CD4-positive, alpha-beta memory T cell (primary cell): ENCODE results near the gene DNM2. TPM values are rescaled to one million over a fixed set of nuclear protein-coding genes. Genes with fewer than 3 reads are reported as not detected.
"Not testable (repeated sequence)": the region's sequence is repeated elsewhere in the genome, so short reads cannot be mapped to it uniquely, and the experiment has no call there.

Source experiments
- CTCF ChIA-PET: fragments of 350-600 bp; sonication (Branson Sonifier 250); formaldehyde crosslinking; loops from one replicate; lab custom pipeline; 2021; ENCODE audit warnings: inconsistent platforms; ENCODE audit not compliant: partially characterized antibody; lab: Charles Lee
- POLR2A ChIA-PET: fragments of 350-600 bp; sonication (Branson Sonifier 250); formaldehyde crosslinking; loops from one replicate; lab custom pipeline; 2021; ENCODE audit not compliant: partially characterized antibody; lab: Charles Lee
- DNase-seq, 5 donors: peaks; one replicate each; pipeline versions ENCODE4 v3.0.0 to v3.0.0-alpha.2; 2020 to 2022; ENCODE audit warnings: mixed read lengths in 1 of 5
- H3K27ac ChIP-seq: one replicate; pipeline ENCODE4 v1.7.0; 2013; ENCODE audit warnings: low read depth, low read length
- H3K27me3 ChIP-seq: 2 replicates; pipeline ENCODE4 v1.7.0; 2013; ENCODE audit warnings: mild to moderate bottlenecking, low read length, moderate library complexity; ENCODE audit not compliant: insufficient read depth
- H3K36me3 ChIP-seq: 2 replicates; pipeline ENCODE4 v1.7.0; 2013; ENCODE audit warnings: mild to moderate bottlenecking, low read length, moderate library complexity; ENCODE audit not compliant: insufficient read depth
- H3K4me1 ChIP-seq: 2 replicates; pipeline ENCODE4 v1.7.0; 2013; ENCODE audit warnings: mild to moderate bottlenecking, low read length, moderate library complexity; ENCODE audit not compliant: insufficient read depth
- H3K4me3 ChIP-seq, 2 donors: one replicate each; pipeline ENCODE4 v1.7.0; 2013; ENCODE audit warnings: low read length in 2 of 2, mild to moderate bottlenecking in 1 of 2
- H3K9me3 ChIP-seq, 2 donors: one replicate each; pipeline ENCODE4 v1.7.0; 2013; ENCODE audit warnings: low read length in 2 of 2, control low read depth in 1 of 2; ENCODE audit not compliant: control insufficient read depth in 1 of 2
- H3K27ac Mint-ChIP-seq, 7 donors: one replicate each; pipeline ENCODE4 v1.8.0; 2020 to 2021; ENCODE audit warnings: mixed read lengths in 7 of 7, mild to moderate bottlenecking in 6 of 7, inconsistent platforms in 3 of 7, moderate library complexity in 3 of 7
- H3K27me3 Mint-ChIP-seq, 2 donors: one replicate each; pipeline ENCODE4 v1.8.0; 2020 to 2021; ENCODE audit warnings: mixed read lengths in 2 of 2
- H3K36me3 Mint-ChIP-seq, 2 donors: one replicate each; pipeline ENCODE4 v1.8.0; 2020 to 2021; ENCODE audit warnings: mixed read lengths in 2 of 2, inconsistent platforms in 1 of 2, mild to moderate bottlenecking in 1 of 2
- H3K4me1 Mint-ChIP-seq, 4 donors: one replicate each; pipeline ENCODE4 v1.8.0; 2020 to 2021; ENCODE audit warnings: mixed read lengths in 4 of 4, mild to moderate bottlenecking in 1 of 4
- H3K4me3 Mint-ChIP-seq, 8 donors: one replicate each; pipeline ENCODE4 v1.8.0; 2020 to 2021; ENCODE audit warnings: mixed read lengths in 8 of 8, mild to moderate bottlenecking in 7 of 8, moderate library complexity in 6 of 8, inconsistent platforms in 3 of 8
- H3K9me3 Mint-ChIP-seq, 8 donors: one replicate each; pipeline ENCODE4 v1.8.0; 2020 to 2021; ENCODE audit warnings: mixed read lengths in 8 of 8, mild to moderate bottlenecking in 5 of 8, inconsistent platforms in 3 of 8, moderate library complexity in 1 of 8
- intact Hi-C: fragments of 100-400 bp; cut with micrococcal nuclease; formaldehyde crosslinking; loops from one replicate; pipeline ENCODE4 v1.15.1; 2023
- polyA plus RNA-seq, 2 donors: library from polyadenylated mRNA; unstranded; fragments of 300-500 nt; fragmentation: Illumina TruSeq; gene quantifications; one replicate each; pipeline ENCODE4 v1.2.3, GENCODE V29; 2021
- total RNA-seq, 2 experiments: library from RNA; stranded (reverse); gene quantifications; one replicate each; pipeline ENCODE4 v1.2.3, GENCODE V29; 2021

DNM2 gene
- 100 to 1,000 TPM; 245 to 272 TPM for total RNA-seq
- polyA plus RNA-seq: 100 to 1,000 TPM in 1 of 2 donors, 10 to 100 TPM in 1; 46.3 to 103 TPM

DNA sequence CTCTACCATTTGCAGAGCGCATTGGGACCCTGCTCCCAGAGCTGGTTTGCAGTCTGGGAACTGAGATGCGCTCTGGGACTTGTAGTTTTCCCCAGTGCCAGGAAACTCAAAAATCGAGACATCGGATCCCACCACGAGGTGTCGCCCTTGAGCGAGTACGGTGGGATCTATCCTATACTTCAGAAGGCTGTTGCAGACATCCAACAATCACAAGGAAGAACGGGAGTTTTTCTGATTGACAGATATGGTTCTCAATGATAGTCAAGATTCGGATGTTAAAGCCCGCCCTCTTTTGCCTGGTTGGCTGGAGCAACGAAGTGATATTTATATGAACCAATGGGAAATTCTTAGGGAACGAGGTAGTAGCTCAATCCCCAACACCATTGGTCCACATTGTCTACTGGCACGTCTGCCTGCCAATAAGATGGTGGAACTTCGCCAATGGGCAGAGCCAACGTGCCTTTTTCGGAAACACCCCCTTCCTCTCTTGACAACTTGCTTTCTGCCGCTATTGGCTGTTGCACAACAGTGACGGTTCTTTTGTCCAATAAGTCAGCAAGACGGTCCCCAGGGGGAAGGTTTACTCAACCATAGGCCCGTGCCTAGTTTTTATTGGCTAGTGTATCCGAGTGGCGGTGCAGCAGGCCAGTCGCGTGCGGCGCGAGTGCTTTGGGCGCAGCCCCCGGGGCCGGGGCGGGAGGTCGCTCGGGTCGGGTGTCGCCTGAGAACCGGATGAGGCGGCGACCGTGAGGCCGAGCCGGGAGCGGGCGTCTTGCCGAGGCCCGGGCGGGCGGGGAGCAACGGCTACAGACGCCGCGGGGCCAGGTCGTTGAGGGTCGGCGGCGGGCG lies at the start of gene DNM2:
TSS of gene DNM2 (plus strand) at position 724 of the 849 bp plus-strand sequence. CDS start 164 bp downstream, outside the sequence.
- peaks cover 0 to 16% of the 10 kb centered on the region in 2 donors for H3K36me3 Mint-ChIP-seq
- peaks cover 0 to 2% (median 0%) of the 10 kb centered on the region in 8 donors for H3K9me3 Mint-ChIP-seq
- peak within 1 kb of the TSS; percentile 92 to 97 (median 95) for H3K4me3 Mint-ChIP-seq
- H3K4me3 ChIP-seq: peak within 1 kb of the TSS; percentile 65 to 86
- peaks cover 17 to 51% (median 37%) of the 10 kb centered on the region in 4 donors for H3K4me1 Mint-ChIP-seq
- intact Hi-C loops: loop anchor here (1.0 kb wide), 9 partner anchors 14 to 147 kb away; partner anchors contain the start of genes ILF3 and TMED1
- no peaks in the 10 kb centered on the region for H3K36me3 ChIP-seq
- H3K27me3 Mint-ChIP-seq: no peaks in the 10 kb centered on the region
- peak within 1 kb of the TSS; percentile 88 to 97 (median 92) for H3K27ac Mint-ChIP-seq
- peak; percentile 97 to 100 (median 99) for DNase-seq
- H3K27me3 ChIP-seq: no peaks in the 10 kb centered on the region
- H3K4me1 ChIP-seq: peaks cover 44% of the 10 kb centered on the region
- POLR2A ChIA-PET: interaction anchor here (0.5 to 5.4 kb wide), 37 partner anchors 9 to 384 kb away, joined by 3 to 99 read pairs (median 4); partner anchors contain the start of genes CARM1, QTRT1, RAVER1 and TMED1
- CTCF ChIA-PET: interaction anchor here (0.7 to 6.5 kb wide), 38 partner anchors 9 to 241 kb away, joined by 3 to 186 read pairs (median 4); partner anchors contain the start of genes QTRT1 and TMED1
- H3K27ac ChIP-seq: peak within 1 kb of the TSS; percentile 80
- no peaks in the 10 kb centered on the region for H3K9me3 ChIP-seq

GRCh38 chr19:10669246-10669645 lies 48.6 kb upstream of the DNM2 start:
- Mint-ChIP-seq H3K4me3 (peak overlapping the region in 4 of 8 donors; percentile 10 to 58 (median 20)), H3K4me1 (peaks cover 26 to 50% (median 38%) of the 10 kb centered on the region in 4 donors), H3K36me3 (peaks cover 18 to 50% of the 10 kb centered on the region in 2 donors), H3K9me3 (no peaks in the 10 kb centered on the region), H3K27me3 (no peaks in the 10 kb centered on the region), H3K27ac (peak overlapping the region in 5 of 7 donors; percentile 38 to 69 (median 58))
- CTCF ChIA-PET: no interaction called here
- no peaks in the 10 kb centered on the region for H3K9me3 ChIP-seq
- peaks cover 46% of the 10 kb centered on the region for H3K4me1 ChIP-seq
- no peak for DNase-seq
- peaks cover 24% of the 10 kb centered on the region for H3K36me3 ChIP-seq
- POLR2A ChIA-PET: no interaction called here
- no peak overlapping the region for H3K27ac ChIP-seq
- intact Hi-C loops: no loop called here
- H3K4me3 ChIP-seq: no peak overlapping the region
- H3K27me3 ChIP-seq: no peaks in the 10 kb centered on the region

DNA sequence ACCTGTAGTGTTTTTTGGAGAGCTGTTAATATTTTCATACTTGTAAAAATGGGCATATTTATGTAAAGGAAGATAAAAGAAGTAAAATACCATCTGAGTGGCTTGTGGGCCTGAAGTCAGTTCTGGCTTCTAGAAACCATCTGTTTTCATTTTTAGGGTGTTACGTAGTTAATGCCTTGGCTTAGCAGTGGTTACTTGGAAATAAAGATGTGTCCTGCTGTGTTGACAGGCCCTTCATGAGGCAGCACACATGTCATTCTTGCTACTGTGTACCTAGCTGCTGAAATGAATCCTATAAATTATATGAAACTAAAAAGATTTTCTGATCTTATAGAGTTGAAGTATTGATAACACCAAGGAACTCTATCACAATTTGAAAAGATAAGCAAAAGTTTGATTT lies 47.7 kb upstream of the DNM2 start:
- DNase-seq: no peak
- Histone ChIP-seq H3K36me3 (peaks cover 28% of the 10 kb centered on the region), H3K4me3 (no peak overlapping the region), H3K27ac (no peak overlapping the region), H3K4me1 (peaks cover 46% of the 10 kb centered on the region), H3K27me3 (no peaks in the 10 kb centered on the region), H3K9me3 (no peaks in the 10 kb centered on the region)
- Mint-ChIP-seq H3K4me1 (peaks cover 24 to 50% (median 35%) of the 10 kb centered on the region in 4 donors), H3K27ac (peak overlapping the region in 2 of 7 donors; percentile 57 to 81), H3K9me3 (no peaks in the 10 kb centered on the region), H3K27me3 (no peaks in the 10 kb centered on the region), H3K36me3 (peaks cover 18 to 58% of the 10 kb centered on the region in 2 donors), H3K4me3 (no peak overlapping the region)
- ChIA-PET POLR2A (no interaction called here), CTCF (no interaction called here)
- intact Hi-C loops: no loop called here

- Histone ChIP-seq H3K27me3 (no peaks in the 10 kb centered on the region), H3K4me3 (no peak overlapping the region), H3K4me1 (peaks cover 41% of the 10 kb centered on the region), H3K9me3 (no peaks in the 10 kb centered on the region), H3K36me3 (peaks cover 35% of the 10 kb centered on the region), H3K27ac (no peak overlapping the region)
- intact Hi-C loops: no loop called here
- DNase-seq: no peak
- no peaks in the 10 kb centered on the region for H3K9me3 Mint-ChIP-seq
- peaks cover 22 to 65% of the 10 kb centered on the region in 2 donors for H3K36me3 Mint-ChIP-seq
- no peak overlapping the region for H3K4me3 Mint-ChIP-seq
- CTCF ChIA-PET: interaction anchor here (0.5 to 1.9 kb wide), 2 partner anchors 19 to 27 kb away, joined by 3 to 8 read pairs; no protein-coding TSS in a partner anchor
- H3K27ac Mint-ChIP-seq: peak overlapping the region in 3 of 7 donors; percentile 27 to 68 (median 37)
- POLR2A ChIA-PET: interaction anchor here (1.0 kb wide), 1 partner anchor 9 kb away, joined by 3 read pairs; no protein-coding TSS in a partner anchor
- H3K27me3 Mint-ChIP-seq: no peaks in the 10 kb centered on the region
- H3K4me1 Mint-ChIP-seq: peaks cover 23 to 45% (median 33%) of the 10 kb centered on the region in 4 donors
Measured at GRCh38 chr19:10670876-10671804, 46.7 kb upstream of the DNM2 start.

GRCh38 chr19:10671922-10672321 lies 46.0 kb upstream of the DNM2 start:
- peaks cover 24 to 64% of the 10 kb centered on the region in 2 donors for H3K36me3 Mint-ChIP-seq
- H3K27me3 ChIP-seq, intact Hi-C loops, H3K9me3 Mint-ChIP-seq, H3K27ac Mint-ChIP-seq, H3K9me3 ChIP-seq, H3K27ac ChIP-seq, H3K27me3 Mint-ChIP-seq, DNase-seq, H3K4me3 Mint-ChIP-seq, H3K4me3 ChIP-seq: not testable (repeated sequence)
- CTCF ChIA-PET: interaction anchor here (1.9 to 2.1 kb wide), 2 partner anchors 10 to 28 kb away, joined by 8 read pairs; no protein-coding TSS in a partner anchor
- H3K4me1 Mint-ChIP-seq: peaks cover 18 to 37% (median 29%) of the 10 kb centered on the region in 4 donors
- Histone ChIP-seq H3K4me1 (peaks cover 33% of the 10 kb centered on the region), H3K36me3 (peaks cover 39% of the 10 kb centered on the region)
- POLR2A ChIA-PET: interaction anchor here (1.0 to 2.3 kb wide), 2 partner anchors 10 to 29 kb away, joined by 3 to 6 read pairs; partner anchors contain the start of gene QTRT1

- CTCF ChIA-PET, H3K4me3 Mint-ChIP-seq, H3K27me3 ChIP-seq: not testable (repeated sequence)
Measured at GRCh38 chr19:10675214-10675613, 42.7 kb upstream of the DNM2 start.

More at GRCh38 chr19:10675214-10675613, 42.7 kb upstream of the DNM2 start:
- H3K9me3 Mint-ChIP-seq, H3K27ac ChIP-seq, DNase-seq, intact Hi-C loops, H3K4me1 ChIP-seq, H3K27me3 Mint-ChIP-seq, H3K4me3 ChIP-seq, POLR2A ChIA-PET, H3K9me3 ChIP-seq: not testable (repeated sequence)
- Mint-ChIP-seq H3K36me3 (peaks cover 47 to 73% of the 10 kb centered on the region in 2 donors), H3K27ac (peak overlapping the region in 1 of 7 donors; percentile 35), H3K4me1 (peaks cover 6 to 12% (median 8%) of the 10 kb centered on the region in 4 donors)
- peaks cover 72% of the 10 kb centered on the region for H3K36me3 ChIP-seq
